Fibroblast of pulmonary artery (primary cell): ENCODE data around the gene SEMA5A.

Experiments
- DNase-seq: peaks from one replicate; pipeline ENCODE4 v3.0.0-alpha.2; 2010; ENCODE audit warnings: low read depth
- H3K4me3 ChIP-seq: replicated peaks from 2 replicates; pipeline ENCODE4 v1.5.1; 2011; ENCODE audit warnings: low read depth, mild to moderate bottlenecking, control low read depth, low read length, moderate library complexity
- TF ChIP-seq, protein P1 (sequence below): IDR thresholded peaks from 2 replicates; pipeline ENCODE4 v1.5.1; 2011; ENCODE audit warnings: mild to moderate bottlenecking, control low read depth, low read length, inconsistent platforms; ENCODE audit errors: missing control alignments

SEMA5A gene

GRCh38 chr5:9479361-9479760 is 66.5 kb downstream of the SEMA5A start:
- H3K4me3 ChIP-seq = no peak overlapping the region
- DNase-seq = peak; percentile 39
- TF ChIP-seq, protein P1, sequence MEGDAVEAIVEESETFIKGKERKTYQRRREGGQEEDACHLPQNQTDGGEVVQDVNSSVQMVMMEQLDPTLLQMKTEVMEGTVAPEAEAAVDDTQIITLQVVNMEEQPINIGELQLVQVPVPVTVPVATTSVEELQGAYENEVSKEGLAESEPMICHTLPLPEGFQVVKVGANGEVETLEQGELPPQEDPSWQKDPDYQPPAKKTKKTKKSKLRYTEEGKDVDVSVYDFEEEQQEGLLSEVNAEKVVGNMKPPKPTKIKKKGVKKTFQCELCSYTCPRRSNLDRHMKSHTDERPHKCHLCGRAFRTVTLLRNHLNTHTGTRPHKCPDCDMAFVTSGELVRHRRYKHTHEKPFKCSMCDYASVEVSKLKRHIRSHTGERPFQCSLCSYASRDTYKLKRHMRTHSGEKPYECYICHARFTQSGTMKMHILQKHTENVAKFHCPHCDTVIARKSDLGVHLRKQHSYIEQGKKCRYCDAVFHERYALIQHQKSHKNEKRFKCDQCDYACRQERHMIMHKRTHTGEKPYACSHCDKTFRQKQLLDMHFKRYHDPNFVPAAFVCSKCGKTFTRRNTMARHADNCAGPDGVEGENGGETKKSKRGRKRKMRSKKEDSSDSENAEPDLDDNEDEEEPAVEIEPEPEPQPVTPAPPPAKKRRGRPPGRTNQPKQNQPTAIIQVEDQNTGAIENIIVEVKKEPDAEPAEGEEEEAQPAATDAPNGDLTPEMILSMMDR = no peak

GRCh38 chr5:9477537-9477936 is 68.3 kb downstream of the SEMA5A start:
- TF ChIP-seq, protein P1 = no peak
- no peak overlapping the region for H3K4me3 ChIP-seq
- DNase-seq = no peak

DNA sequence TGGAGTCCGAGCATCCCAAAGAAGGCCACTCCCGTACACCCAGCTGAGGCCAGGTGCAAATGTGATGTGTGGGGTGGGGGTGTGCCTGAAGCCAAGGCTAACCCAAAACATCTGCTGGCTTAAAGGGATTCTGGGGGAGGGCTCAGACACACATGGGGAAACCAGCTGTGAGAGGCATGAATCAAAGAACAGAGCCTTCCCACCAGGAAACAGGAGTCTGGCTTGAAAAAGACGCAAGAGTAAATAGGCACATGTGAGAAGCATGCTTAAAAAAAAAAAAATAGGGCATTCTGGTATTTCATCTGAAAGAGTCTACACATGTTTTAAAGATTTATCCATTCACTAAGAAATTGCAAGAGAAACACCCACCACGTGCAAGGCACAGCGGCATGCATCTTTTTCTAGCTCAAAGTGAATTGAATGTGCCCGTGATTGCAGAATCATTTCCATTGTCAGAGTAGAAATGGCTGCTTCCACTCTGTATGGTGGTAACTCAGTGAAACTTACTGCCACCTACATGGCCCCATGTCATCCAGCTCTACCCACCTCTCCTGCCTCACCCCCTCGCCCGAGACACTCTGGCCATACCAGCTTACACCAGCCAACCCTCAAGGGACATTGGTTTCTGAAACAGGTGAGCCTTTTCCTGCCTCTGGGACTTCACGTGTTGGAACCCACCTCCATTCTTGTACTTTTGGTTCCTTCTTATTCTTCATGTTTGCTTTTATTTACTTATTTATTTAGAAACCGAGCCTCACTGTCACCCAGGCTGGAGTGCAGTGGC is 71.5 kb downstream of the SEMA5A start:
- H3K4me3 ChIP-seq = no peak overlapping the region
- DNase-seq = no peak
- TF ChIP-seq, protein P1 = no peak

- TF ChIP-seq, protein P1 = no peak
- H3K4me3 ChIP-seq = no peak overlapping the region
- DNase-seq = no peak
Measured at GRCh38 chr5:9473624-9474023, 72.3 kb downstream of the SEMA5A start.

DNA sequence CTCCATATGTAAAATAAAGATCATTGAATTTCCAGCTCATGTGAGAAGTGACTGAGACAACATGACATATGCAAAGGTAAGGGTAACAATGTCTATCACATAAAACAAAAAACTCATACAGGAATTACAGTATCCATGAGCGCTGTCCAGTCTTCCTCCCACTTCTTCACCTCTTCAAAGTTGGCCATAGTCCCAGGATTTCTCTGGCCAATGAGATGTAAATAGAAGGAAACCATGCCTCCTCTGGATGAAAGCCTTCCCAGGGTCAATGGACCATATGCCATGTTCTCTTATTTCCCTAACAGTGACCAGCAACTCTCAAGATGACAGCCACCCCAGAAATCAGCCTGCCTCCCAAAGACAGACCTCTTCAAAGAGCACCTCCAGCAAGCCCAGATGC is 75.5 kb downstream of the SEMA5A start:
- H3K4me3 ChIP-seq = no peak overlapping the region
- no peak for DNase-seq
- TF ChIP-seq, protein P1 = no peak

DNA sequence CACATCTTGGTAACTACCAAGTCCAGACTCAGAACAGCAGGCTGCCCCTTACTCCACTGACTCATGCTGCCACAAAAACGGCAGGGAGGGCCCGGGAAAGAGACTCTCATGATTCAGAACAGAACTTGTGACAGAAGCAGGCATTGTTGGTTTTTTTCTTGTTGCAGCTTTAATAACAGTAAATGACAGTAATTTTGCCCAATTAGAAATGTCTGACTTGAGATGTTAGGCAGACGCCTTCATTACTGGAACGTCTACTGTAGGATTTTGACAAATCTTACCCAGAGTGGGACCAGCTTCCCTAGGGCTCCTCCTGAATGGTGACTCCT is 77.9 kb downstream of the SEMA5A start:
- H3K4me3 ChIP-seq = no peak overlapping the region
- TF ChIP-seq, protein P1 = no peak
- peak; percentile 81 for DNase-seq

- TF ChIP-seq, protein P1 = no peak
- DNase-seq = no peak
- H3K4me3 ChIP-seq = no peak overlapping the region
Measured at GRCh38 chr5:9467199-9468059, 78.4 kb downstream of the SEMA5A start.
